ENCODE data around the gene KCNT2. TPM values are rescaled to one million over a fixed set of nuclear protein-coding genes. Genes with fewer than 3 reads are reported as not detected.

Gene KCNT2
- total RNA-seq (2022; extraction: Qiagen RNA extraction; ENCODE audit: low read depth) = 0.08 to 0.10 TPM in 2 of 5 replicates, not detected in the others

GRCh38 chr1:196608390-196609369 is at the start of gene KCNT2:
Gene KCNT2, minus strand, starts transcription at chr1:196608440. Its CDS starts 131 bp downstream, at chr1:196608309.

DNA sequence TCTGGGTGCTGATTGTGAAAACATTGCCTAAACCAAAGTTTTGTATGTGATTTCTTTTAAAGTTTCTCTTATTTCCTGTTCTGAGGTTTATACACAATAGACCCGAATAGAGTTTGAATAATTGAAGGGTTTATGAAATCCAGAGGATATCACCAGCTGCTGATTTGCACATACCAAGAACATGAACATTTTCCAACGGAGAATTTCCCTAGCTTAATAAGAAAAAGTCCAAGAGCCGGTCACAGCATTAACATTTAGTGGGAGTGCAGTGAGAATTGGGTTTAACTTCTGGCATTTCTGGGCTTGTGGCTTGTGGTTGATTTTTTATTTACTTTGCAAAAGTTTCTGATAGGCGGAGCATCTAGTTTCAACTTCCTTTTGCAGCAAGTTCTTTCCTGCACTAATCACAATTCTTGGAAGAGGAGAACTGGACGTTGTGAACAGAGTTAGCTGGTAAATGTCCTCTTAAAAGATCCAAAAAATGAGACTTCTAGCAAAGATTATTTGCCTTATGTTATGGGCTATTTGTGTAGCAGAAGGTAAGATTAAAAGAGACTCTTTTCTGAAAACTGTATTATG is 43.5 kb upstream of the KCNT2 start, which contains the start of gene CFH:
Gene CFH, plus strand, starts transcription at position 407 of the 579 bp plus-strand sequence. Its CDS starts 75 bp downstream, at position 482.

Other genes with a start within 250 kb of the KCNT2 start
- gene CFH, start 43.6 kb upstream of the KCNT2 start, total RNA-seq (2022; extraction: Qiagen RNA extraction; ENCODE audit: low read depth) = 3.4 to 5.5 TPM (median 4.7 TPM) in 5 replicates
- 0.14 to 0.47 TPM (median 0.32 TPM) in 5 replicates for gene CFHR3, start 166.4 kb upstream of the KCNT2 start, total RNA-seq (2022; extraction: Qiagen RNA extraction; ENCODE audit: low read depth)
- 0.14 to 0.35 TPM (median 0.25 TPM) in 4 of 5 replicates, not detected in the other for gene CFHR1, start 211.3 kb upstream of the KCNT2 start, total RNA-seq (2022; extraction: Qiagen RNA extraction; ENCODE audit: low read depth)

Data from A549 treated with ZK216348 at 1 μM for 4 hours (cell line).